ENCODE data around the gene BSCL2.

- TF ChIP-seq CTCF (IDR thresholded peaks at IDR 0.05) (no peak), POLR2AphosphoS5 (IDR thresholded peaks at IDR 0.05) (no peak)
Measured at GRCh38 chr11:62644220-62644619, 63.0 kb downstream of the BSCL2 start.

All from breast epithelium (tissue), 3 donors.